GM23338 (cell line): ENCODE data around the gene ANKRD23.

Experiments used
- CREB1 ChIP-seq: fragments of 250-450 bp; sonication (Bioruptor Pico); IDR thresholded peaks from 2 replicates; pipeline ENCODE4 v1.5.0; 2020; ENCODE audit warnings: low read depth, mild to moderate bottlenecking, moderate library complexity
- CTCF ChIP-seq, 2 experiments: fragments of 200-600 bp in 1 of 2; sonication (generic) in 1 of 2; conservative IDR thresholded peaks; 2 replicates each; pipeline versions ENCODE4 v1.5.1 to v1.6.1; 2016 to 2017; ENCODE audit warnings: antibody characterized with exemption in 2 of 2, low read depth in 2 of 2, mild to moderate bottlenecking in 2 of 2, moderate library complexity in 1 of 2
- ETS1 ChIP-seq: IDR thresholded peaks from 2 replicates; pipeline ENCODE4 v1.6.1; 2016; ENCODE audit warnings: antibody characterized with exemption
- EZH2 ChIP-seq: fragments of 200-600 bp; sonication (generic); IDR thresholded peaks from one replicate; pipeline ENCODE4 v1.8.0; 2017; ENCODE audit warnings: antibody characterized with exemption, mild to moderate bottlenecking, low read depth; ENCODE audit not compliant: unreplicated experiment
- EZH2phosphoT487 ChIP-seq: fragments of 200-600 bp; sonication (generic); IDR thresholded peaks from one replicate; pipeline ENCODE4 v1.8.1; 2018; ENCODE audit warnings: antibody characterized with exemption; ENCODE audit not compliant: unreplicated experiment
- JUNB ChIP-seq: IDR thresholded peaks from one replicate; pipeline ENCODE4 v1.6.1; 2016; ENCODE audit warnings: antibody characterized with exemption; ENCODE audit not compliant: unreplicated experiment
- NANOG ChIP-seq: IDR thresholded peaks from 2 replicates; pipeline ENCODE4 v1.6.1; 2016; ENCODE audit warnings: antibody characterized with exemption, borderline replicate concordance
- POLR2AphosphoS5 ChIP-seq: IDR thresholded peaks from 2 replicates; pipeline ENCODE4 v1.6.1; 2016; ENCODE audit warnings: antibody characterized with exemption, low read depth
- REST ChIP-seq: IDR thresholded peaks from one replicate; pipeline ENCODE4 v1.6.1; 2018; ENCODE audit warnings: antibody characterized with exemption; ENCODE audit not compliant: unreplicated experiment
- ZNF114 ChIP-seq: fragments of 250-450 bp; sonication (Bioruptor Pico); IDR thresholded peaks from 2 replicates; pipeline ENCODE4 v1.5.0; 2020; ENCODE audit warnings: mild to moderate bottlenecking, moderate library complexity

- TF ChIP-seq NANOG: no peak
- TF ChIP-seq CTCF (conservative IDR thresholded peaks at IDR 0.05; ENCODE audit: low read depth in 2 of 2): no peak
- TF ChIP-seq REST: no peak
- no peak for TF ChIP-seq EZH2
- no peak for TF ChIP-seq EZH2phosphoT487
- TF ChIP-seq ZNF114 (CRISPR knock-in tag): no peak
- TF ChIP-seq POLR2AphosphoS5: no peak
- TF ChIP-seq JUNB: no peak
- TF ChIP-seq ETS1: no peak
- TF ChIP-seq CREB1 (CRISPR knock-in tag): no peak
These were observed 33.7 kb downstream of the ANKRD23 start for GRCh38 chr2:96809951-96810782.
